Measurements from ENCODE around the gene SLC47A2.

SLC47A2 gene

DNA sequence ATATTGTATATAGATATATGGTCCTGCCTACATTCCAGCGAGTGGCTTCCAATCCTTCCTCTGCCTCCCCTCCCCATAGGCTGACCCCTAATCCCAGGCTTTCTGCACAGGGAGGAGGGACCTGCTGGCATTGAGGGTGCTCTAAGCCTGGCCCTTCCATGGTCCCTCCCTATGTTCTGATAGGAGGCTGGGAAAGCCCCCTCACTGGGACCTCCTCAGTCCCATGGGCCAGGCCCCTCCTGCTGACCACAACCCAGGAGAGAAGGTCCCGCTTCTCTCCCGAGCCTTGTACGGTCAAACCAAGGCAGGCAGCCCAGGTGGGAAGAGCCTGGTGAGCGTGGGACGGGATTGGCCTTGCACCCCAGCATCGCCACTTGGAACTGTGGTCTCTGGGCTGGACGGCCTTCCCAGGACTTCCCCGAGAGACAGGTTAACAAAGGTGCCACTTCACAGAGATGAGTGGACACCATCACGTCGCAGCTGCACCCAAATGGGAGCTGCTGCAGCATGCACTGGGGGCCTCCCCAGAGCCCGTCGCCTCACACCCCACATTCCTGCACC, 30.9 kb upstream of the SLC47A2 start:
- no peak for DNase-seq

DNA sequence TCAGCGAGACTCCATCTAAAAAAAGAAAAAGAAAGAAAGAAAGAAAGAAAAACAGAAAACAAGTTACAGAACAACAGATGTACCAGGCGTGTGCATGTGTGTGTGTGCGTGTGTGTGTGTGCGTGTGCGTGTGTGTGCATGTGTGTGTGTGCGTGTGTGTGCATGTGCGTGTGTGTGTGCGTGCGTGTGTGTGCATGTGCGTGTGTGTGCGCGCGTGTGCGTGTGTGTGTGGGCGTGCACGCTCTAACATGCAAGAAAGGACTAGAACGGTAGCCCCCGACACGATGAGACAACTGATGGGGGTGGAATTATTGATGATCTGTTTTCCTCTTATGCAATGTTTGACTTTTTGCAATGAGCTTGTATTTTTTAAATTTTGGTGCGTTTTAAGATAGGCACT, 30.1 kb upstream of the SLC47A2 start:
- no peak for DNase-seq

DNA sequence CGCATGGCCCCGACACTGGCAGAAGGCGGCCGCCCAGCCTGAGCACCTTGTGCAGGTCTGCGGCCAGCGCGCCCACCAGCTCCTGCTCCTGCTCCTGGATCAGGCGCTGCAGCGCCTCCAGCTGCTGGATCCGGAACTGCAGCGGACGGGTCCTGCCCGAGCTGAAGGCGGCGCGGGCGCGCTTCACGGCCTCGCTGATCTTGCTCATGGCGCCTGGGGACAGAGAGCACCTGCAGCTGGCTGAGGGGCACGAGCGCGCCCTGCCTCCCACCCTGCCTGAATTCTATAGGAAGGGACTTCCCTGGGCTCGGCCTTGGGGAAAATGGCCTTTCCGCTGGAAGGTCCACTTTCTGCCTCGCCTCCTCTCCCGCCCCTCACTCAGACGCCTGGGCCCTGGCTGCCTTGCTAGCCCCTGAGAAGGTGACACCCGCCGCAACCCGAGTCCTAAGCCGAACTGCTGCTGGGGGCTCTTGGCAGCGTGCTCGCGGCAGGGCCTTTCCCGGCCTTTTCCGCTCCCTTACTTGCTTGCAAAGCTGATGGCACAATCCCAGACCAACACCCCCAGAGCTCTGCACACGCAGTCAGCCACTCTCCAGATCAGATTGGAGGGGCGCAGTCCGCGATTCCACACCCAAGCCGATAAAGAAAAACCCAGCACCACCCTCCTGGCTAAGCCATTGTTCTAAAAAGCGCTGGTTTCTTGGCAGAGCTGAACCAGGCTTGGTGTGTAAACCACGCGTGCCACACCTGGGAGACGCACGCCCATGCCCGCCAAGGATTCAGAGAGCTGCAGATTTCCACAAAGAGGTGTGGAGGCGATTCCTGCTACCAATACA, 28.8 kb upstream of the SLC47A2 start:
- peak; percentile 82 to 84 for DNase-seq

DNA sequence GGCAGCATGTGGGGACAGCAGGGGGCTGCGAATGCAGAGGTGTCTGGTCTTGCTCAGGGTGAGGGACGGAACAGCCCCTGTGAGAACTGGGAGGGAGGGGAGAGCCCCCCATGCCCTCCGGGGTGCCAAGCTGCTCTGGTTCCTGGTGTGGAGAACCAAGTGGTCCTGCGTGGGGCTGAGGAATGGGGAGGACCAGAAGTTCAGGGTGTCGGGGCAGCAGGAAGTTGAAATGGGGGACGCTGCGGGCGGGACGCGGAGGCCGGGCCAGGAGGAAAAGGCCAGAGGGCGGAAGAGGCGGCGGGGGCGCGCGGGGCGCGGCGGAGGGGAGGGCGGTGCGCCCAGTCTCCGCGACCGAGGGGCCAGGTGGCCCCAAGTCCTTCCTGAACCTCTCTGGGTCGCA, 28.1 kb upstream of the SLC47A2 start:
- DNase-seq: no peak

DNA sequence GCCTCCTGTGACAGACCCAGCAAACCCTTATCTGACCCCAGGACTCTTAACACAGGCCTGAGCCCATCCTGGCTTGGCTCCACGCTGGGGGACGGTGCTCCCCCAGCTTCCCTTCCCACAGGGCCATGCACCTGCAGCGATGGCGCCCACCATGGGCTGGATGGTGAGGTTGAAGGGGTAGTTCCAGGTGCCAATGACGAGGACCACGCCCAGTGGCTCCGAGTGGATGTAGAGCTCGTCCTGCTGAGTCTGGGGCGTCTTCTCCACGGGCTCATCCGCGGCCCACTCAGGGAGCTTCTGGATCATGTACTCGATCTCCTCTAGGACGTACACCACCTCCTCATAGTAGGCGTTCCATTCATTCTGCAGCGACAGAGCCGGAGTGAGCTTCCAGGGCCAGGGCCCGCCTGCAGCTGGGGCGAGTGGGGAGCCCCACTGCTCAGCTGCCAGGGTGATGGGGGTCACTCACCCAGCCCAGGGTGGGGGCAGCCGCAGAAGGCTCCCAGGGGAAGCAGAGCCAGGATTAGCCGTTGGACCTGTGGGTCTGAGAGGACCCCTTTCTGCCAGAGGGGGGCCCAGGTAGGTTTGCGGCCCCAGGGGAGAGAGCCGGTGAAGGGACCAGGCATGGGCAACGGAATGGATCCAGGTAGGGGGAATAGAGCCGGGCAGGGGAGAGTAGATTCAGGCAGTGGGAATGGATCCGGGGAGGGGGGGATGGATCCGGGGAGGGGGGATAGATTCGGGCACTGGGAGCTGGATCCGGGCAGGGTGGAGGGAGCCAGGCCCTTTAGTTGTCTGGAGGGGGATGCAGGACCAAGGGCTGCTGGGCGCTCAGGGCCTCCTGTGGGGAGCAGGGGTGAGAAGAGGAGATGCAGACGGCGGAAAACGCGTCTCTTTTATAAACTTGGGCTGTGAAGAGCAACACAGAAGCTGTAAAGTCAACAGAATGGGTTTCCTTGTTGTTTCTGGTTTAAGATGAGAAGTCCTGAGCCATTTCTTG, 27.0 kb upstream of the SLC47A2 start:
- no peak for DNase-seq

DNA sequence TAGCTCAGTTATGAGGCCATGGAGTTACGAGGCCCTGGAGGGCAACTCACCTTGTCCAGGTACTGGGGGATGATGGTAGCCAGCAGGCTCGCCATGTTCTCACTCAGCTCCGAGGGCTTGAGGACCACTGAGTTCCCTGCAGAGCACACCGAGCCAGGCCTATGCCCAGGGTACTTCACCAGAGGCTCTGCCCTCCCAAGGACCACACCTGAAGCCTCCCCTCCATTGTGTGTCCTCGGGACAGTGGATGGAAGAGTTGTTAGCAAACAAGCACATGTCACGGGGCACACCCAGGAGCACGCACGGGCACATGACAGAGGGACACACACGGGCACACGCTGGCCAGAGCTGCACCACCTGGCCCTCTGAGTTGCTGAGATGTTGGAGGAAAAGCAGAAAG, 26.1 kb upstream of the SLC47A2 start:
- no peak for DNase-seq

DNA sequence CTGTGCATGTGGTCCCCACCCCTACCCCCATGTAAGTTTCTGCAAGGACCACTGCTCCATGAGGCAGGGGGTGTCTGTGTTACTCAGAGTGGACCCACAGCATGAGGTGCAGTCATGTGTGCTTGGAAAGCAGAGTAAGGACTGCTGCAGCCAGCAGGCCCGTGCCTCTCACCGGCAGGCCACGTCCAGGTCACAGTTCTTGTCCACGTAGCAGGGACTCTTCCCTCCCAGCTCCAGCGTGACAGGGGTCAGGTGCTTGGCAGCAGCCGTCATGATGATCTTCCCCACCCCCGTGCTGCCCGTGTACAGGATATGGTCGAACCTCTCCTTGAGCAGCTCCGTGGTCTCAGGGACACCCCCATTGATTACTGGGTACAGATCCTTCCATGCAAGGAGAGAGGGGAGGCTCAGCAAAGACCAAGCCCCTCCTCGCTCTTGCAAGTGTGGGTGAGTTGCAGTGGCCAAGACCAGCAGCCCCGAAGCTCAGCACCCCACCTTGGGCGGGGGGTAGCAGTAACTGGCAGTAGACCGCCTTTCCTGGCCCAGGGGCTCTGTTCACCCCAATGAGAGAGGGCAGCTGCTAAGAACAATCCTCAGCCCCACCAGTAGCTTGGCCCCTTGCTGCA, 25.6 kb upstream of the SLC47A2 start:
- DNase-seq: no peak

DNA sequence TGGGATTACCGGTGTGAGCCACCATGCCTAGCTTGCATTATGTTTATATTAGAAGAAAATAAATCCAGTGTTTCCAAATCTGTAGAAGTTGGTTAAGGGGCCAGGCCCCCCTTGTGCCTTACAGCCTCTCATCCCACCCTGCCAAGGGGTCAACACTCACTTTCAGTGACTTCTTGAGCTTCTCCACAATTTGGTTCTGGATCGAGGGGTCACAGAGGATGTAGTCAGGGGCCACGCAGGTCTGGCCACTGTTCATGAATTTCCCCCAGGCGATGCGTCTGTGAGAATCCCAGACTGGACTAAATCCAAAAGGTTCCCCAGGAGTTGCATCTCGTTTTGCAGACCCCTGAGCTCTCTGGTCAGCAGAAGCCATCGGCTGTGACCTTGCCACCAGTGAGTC, 24.5 kb upstream of the SLC47A2 start:
- no peak for DNase-seq

DNA sequence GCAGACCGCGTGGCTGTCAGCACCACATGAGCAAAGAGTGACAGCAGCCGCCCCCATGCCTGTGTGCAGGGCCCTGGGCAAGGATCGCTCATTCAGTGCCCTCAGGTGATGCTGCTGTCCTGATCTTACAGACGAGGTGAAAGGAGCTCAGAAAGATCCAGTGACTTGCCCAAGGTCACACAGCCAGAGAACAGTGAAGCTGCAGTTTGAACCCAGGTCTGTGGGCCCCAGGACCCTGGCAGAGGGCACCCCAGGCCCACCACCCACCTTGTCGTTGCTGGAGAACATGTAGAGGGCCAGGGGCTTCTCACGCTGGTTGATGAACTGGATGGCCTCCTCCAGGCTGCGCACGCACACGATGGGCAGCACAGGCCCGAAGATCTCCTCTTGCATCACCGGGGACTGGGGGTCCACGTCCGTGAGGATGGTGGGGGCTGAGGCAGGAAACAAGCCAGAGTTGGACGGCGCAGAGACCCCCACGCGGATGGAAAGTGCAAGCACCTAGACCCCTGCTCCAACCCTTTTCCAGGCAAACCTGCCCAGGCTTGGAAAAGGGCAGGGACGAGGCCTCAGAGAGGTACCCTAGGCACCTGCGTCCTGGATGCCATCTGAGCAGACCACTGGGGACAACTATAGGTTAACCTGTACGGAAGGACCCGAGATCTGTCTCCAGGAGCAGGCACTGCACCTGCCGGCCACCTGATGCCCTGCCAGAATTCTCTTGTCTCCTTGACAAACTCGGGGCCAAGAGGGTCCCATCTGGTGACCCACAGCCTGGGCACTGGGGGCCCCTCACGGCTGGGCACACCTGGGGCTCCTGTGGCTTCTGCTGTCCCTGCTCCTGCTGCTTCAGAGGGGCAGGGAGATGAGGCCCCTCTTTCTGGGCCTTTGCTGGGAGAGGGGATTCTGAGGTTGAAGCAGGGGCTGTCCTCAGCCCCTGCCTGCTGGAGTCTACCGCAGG, 23.1 kb upstream of the SLC47A2 start:
- DNase-seq: no peak

DNA sequence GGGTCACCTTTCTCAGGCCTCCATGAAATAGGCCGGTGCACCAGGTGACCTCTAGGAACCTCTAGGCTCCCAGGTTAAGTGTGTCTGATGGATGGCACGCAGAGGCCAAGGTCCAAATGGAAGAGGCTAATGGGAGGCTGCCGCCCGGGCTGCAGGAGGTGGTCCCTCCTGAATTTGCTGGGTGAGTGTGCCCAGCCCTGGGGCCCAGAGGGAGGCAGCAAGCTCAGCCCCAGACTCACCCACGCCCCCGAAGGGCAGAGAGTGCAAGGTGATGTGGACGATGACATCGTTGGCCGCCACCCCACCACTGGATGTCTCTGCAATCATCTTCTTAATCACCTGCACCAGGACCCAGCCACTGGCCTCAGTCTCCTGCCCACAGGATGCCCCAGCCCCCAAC, 22.4 kb upstream of the SLC47A2 start:
- no peak for DNase-seq

DNA sequence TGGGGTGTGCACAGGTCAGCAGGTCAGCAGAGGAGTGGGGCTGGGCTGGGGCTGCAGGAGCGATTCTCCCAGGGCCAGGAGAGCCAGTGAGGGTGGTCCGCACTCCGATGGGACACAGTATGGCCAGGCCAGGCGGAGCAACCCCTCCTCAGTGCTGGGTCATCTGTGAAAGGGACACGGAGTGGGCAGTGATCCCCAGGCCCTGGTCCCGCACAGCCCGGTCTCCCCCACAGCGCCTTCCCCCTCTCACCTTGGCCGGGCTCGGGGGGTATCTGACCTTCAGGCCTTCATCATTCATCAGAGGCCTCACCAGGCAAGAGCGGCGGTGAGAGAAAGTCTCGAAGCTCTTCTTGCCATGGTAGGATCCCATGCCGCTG, 21.7 kb upstream of the SLC47A2 start:
- DNase-seq: no peak

DNA sequence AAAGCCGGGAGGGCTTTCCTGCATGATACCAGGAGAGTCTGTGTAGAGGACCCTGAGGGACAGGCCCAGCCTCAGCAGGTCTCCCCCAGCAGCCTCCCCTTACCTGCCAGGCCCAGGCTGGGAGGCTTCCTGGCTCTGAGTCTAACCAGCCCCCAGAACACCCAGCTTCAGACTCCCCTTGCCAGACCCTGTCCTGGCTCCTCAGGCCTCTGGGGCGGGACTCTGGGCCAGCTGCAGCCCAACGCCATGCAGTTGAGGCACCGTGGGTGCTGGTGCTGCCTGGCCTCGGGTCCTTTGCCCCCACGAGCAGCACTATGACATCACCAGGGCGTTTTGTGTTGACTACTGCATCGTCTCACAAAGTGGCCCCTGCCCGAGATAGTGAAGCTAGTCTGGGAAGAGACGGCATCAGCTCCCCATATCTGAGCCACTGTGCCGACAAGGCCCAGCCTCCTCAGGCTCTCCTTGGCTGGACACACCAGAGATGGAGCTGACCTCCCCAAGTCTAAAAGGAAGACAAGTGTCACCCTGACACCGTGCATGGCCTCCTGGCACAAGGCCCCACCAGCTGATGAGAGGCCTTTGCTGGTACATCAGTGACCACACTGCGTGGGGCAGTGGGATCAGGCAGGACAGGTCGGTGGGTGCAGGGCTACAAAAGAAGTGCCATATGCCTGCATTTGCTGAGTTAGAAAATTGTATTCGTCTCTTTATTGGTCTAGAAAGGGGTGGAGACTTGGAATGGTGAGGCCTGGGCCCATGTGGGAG, 21.1 kb upstream of the SLC47A2 start:
- no peak for DNase-seq

DNA sequence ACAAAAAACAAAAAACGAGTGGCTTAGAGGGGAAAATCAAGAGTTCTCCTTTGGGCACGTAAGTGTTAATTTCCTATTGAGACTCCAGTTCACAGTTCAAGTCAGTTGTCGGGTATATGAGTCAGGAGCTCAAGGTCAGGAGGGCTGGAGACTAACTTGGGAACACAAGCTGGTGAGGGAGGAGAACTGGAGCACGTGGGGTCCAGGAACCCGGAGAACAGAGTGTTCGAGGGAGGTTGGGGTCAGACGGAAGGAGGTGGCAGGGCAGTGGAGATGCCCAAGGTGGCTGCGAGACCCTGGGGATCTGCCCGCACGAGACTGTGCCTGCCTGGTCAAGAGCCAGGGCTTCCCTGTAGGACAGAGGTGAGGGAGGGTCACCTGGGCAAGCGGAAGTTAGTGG, 19.7 kb upstream of the SLC47A2 start:
- no peak for DNase-seq

DNA sequence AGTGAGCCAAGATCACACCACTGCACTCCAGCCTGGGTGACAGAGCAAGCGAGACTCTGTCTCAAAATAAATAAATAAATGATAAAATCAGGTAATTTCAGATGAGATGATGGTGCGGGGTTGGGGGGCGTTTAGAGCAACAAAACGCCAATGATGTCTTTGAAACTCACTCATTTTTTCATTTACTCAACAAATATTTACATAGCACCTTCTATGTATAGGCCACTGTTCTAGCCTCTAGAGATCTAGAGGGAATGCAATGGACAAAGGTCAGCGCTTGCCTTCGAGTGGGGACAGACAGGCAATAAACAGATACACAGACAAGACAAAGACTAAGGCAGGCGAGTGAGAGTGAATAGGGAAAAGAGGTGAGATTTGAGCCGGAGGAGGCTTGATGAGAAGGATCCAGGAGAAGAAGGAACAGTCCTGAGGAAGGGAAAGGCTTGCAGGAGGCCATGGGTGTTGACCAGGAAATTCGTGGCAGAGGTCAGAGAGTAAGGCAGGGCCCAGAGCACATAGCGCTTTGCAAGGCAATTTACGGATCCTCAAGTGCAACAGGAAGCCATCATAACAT, 17.7 kb upstream of the SLC47A2 start:
- no peak for DNase-seq

DNA sequence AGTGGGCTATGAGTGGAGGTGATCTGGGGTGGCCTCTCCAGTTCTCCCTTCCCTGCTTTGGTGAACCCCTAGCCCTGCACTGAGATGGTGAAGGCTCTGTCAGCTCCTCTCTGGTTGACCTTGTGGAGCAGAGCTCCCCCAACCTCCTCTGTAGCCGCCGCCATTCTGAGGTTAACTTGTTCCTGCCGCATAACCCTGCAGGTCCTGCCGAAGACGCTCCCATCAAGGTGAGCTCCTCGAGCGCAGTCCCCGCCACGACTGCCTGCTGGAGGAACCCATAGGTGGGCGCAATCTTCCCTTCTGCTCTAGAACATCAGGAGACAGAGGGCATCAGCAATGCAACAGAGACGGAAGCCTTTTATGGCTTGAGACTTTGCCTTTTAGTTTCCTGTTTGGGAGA, 15.2 kb upstream of the SLC47A2 start:
- DNase-seq: no peak

DNA sequence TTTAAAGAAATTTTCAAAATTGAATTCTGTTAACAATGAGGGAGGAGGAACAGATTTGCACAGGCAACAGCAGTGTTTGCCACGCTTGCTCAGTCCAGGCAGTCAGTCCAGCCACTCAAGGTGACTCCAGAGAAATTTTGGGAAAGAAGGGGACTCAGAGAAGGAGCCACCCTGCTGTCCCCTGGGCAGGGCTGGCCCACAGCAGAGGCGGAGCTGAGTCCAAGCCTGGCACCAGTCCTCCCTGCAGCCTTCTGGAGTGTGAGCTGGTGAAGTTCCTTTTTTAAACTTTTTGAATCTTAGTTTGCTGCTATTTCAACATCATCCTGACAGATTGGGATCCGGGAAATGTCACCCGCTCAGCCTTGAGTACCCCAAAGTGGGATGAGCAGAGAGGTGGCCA, 14.5 kb upstream of the SLC47A2 start:
- DNase-seq: no peak

DNA sequence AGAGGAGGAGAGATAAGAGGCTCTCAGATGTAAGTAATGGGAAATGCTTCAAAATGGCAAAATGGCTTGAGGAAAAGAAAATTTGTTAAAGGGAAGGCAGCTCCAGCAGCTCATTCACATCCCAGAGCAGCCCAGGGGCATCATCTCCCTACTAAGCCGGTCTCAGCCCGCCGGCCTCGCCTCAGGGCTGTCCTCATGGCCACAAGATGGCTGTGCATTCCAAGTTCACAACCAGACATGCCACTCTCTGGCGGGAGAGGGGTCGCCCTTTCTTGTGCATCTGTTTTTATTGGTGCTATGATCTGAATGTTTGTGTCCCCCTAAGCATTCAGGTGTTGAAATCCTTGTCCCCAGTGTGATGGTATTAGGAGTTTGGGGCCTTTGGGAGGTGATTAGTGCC, 13.5 kb upstream of the SLC47A2 start:
- no peak for DNase-seq

DNA sequence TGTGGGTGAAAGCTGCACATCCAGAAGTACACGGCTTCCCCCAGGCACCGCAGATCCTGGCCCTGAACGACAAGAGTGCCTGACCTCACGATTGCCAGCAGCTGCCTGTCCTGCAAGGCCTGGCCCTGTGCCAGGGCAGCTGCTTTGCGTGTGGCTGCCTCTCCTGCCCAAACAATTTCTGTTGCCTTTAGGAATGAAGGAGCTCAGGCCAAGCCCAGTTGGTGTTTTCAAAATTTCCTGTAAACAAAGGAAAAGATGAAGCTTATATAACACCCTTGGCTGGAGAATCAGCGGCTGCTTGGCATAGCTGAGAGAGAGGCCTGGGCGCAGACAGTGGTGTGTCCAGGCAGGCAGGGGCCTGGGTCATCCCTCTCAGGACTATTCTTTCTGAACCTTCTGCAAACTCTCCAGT, 11.7 kb upstream of the SLC47A2 start:
- DNase-seq: no peak

DNA sequence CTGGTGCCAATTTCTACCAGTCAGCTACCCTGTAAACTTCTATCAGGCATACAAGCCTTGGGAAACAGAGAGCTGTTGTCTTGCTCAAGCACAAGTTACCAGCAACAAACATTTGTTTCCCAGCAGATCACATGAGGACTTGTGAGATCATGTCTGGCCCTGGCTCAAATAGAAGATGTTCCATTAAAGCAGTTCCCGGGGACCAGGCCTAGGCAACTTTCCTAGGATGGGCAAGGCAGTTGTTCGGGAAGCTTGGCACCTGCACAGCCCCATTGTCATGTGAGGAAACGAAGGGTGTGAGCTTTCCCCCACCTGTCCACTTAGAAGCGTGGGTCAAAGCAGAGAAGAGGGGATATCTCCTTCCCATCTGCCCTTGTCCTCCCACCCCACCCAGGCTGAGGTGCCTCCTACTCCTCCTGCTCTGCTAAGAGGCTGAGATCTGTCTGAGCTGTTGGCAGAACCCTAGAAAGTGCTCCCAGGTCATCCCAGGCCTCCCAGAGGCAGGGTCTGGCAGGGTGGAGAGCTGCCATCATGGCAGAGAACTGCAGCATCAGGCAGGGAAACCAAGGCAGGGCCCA, 11.2 kb upstream of the SLC47A2 start:
- DNase-seq: no peak

DNA sequence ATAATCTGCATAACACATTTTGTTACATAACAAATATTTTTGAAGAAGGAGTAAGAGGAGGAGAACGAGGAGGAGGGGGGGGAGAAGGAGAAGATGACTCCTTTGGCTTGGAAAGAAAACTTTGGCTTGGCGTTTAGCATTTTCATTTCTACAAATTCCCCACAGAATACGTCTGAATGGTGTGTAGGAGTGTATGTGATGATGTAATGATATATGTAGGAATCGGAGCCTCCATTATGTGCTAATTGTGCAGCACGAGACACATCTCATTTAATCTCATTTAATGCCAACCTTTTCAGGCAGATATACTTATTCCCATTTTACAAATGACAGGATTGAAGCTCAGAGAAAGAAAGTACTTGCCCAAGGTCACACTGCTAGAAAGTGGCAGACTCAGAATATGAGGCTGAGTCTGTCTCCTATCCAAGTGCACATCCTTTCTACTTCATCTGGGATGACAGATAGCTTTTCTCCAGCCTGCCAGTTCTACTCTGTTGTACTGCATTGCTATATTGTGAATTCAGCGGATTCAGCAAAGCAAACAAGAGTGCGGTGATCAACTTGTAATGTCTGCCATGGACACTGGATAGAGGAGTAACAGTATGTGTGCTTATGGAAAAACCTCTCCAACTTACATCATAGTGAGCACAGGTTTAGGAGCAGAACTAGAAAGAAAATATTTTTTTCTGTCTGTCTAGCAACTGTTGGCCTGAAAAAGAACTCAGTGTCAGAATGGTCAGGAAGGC, 10.4 kb upstream of the SLC47A2 start:
- DNase-seq: no peak

Data from CD4-positive, alpha-beta T cell treated with Interleukin-1 beta for 1 hour (primary cell).